Vagina (tissue), 2 donors: ENCODE data around the gene IL13RA1.

Experiments
- POLR2A ChIP-seq, 2 donors: fragments of 450-650 bp; IDR thresholded peaks; one replicate each; pipeline ENCODE4 v1.6.1; 2017; ENCODE audit warnings: antibody characterized with exemption in 2 of 2, mild to moderate bottlenecking in 2 of 2, moderate library complexity in 2 of 2
- TF ChIP-seq, protein P1 (sequence below), 3 experiments: fragments of 450-650 bp in 2 of 3; fragments of 200-600 bp in 1 of 3; sonication (generic) in 1 of 3; IDR thresholded peaks; one replicate each; pipeline ENCODE4 v1.5.1; 2017 to 2019; ENCODE audit warnings: antibody characterized with exemption in 3 of 3, mild to moderate bottlenecking in 2 of 3, moderate library complexity in 2 of 3

DNA sequence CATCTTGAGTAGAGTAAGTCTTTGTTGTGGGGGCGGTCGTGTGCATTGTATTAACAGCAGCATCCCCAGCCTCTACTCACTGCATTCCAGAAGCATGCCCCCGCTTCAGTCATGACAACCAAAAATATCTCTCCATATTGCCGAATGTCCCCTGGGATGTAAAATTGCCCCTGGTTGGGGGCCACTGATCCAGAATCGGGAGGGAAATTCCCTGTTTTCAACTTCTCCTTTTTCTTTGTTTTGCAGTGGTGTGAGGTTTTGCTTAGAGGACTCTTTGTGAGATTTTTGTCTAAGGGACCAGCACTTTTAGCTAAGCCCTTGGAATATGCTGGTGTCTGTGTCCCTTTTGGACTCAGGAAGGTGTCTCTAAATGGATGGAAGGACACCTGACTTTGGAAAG, 3.0 kb upstream of the IL13RA1 start:
- TF ChIP-seq, protein P1, sequence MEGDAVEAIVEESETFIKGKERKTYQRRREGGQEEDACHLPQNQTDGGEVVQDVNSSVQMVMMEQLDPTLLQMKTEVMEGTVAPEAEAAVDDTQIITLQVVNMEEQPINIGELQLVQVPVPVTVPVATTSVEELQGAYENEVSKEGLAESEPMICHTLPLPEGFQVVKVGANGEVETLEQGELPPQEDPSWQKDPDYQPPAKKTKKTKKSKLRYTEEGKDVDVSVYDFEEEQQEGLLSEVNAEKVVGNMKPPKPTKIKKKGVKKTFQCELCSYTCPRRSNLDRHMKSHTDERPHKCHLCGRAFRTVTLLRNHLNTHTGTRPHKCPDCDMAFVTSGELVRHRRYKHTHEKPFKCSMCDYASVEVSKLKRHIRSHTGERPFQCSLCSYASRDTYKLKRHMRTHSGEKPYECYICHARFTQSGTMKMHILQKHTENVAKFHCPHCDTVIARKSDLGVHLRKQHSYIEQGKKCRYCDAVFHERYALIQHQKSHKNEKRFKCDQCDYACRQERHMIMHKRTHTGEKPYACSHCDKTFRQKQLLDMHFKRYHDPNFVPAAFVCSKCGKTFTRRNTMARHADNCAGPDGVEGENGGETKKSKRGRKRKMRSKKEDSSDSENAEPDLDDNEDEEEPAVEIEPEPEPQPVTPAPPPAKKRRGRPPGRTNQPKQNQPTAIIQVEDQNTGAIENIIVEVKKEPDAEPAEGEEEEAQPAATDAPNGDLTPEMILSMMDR (IDR thresholded peaks at IDR 0.05): no peak
- TF ChIP-seq POLR2A (IDR thresholded peaks at IDR 0.05): no peak
